Smooth muscle cell (in vitro differentiated cells): Measurements from ENCODE around the gene SLC6A20. TPM values are rescaled to one million over a fixed set of nuclear protein-coding genes. Genes with fewer than 3 reads are reported as not detected.

Experiments used
- DNase-seq: peaks from one replicate; lab custom pipeline; 2025; ENCODE audit not compliant: unreplicated experiment; lab: John Stamatoyannopoulos, UW
- H2AFZ ChIP-seq: fragments of 200-600 bp; sonication (generic); 2 replicates; pipeline ENCODE4 v1.6.0; 2016; ENCODE audit warnings: antibody characterized with exemption, low read depth, mild to moderate bottlenecking
- H3F3A ChIP-seq: fragments of 200-600 bp; sonication (generic); 2 replicates; pipeline ENCODE4 v1.6.0; 2017; ENCODE audit warnings: antibody characterized with exemption, low read depth
- H3K27ac ChIP-seq: fragments of 200-600 bp; sonication (generic); 2 replicates; pipeline ENCODE4 v1.5.1; 2016; ENCODE audit warnings: low read depth, mild to moderate bottlenecking
- H3K27me3 ChIP-seq: fragments of 200-600 bp; sonication (generic); 2 replicates; pipeline ENCODE4 v1.6.1; 2016; ENCODE audit warnings: low read depth, mild to moderate bottlenecking
- H3K36me3 ChIP-seq: fragments of 200-600 bp; sonication (generic); 2 replicates; pipeline ENCODE4 v1.5.1; 2016; ENCODE audit warnings: low read depth
- H3K4me1 ChIP-seq: fragments of 200-600 bp; sonication (generic); 2 replicates; pipeline ENCODE4 v1.5.1; 2016; ENCODE audit warnings: low read depth
- H3K4me2 ChIP-seq: fragments of 200-600 bp; sonication (generic); 2 replicates; pipeline ENCODE4 v1.6.0; 2016; ENCODE audit warnings: mild to moderate bottlenecking
- H3K4me3 ChIP-seq: fragments of 200-600 bp; sonication (generic); 2 replicates; pipeline ENCODE4 v1.5.1; 2016; ENCODE audit warnings: mild to moderate bottlenecking
- H3K79me2 ChIP-seq: fragments of 200-600 bp; sonication (generic); 2 replicates; pipeline ENCODE4 v1.6.0; 2016; ENCODE audit warnings: low read depth, mild to moderate bottlenecking
- H3K9ac ChIP-seq: fragments of 200-600 bp; sonication (generic); 2 replicates; pipeline ENCODE4 v1.6.0; 2016; ENCODE audit warnings: low read depth
- H3K9me3 ChIP-seq: fragments of 200-600 bp; sonication (generic); replicated peaks from 2 replicates; pipeline ENCODE4 v1.5.1; 2016; ENCODE audit warnings: low read depth
- H4K20me1 ChIP-seq: fragments of 200-600 bp; sonication (generic); 2 replicates; pipeline ENCODE4 v1.6.0; 2016; ENCODE audit warnings: low read depth
- WGBS: methylation state at CpG from one replicate; pipeline ENCODE4 v1.1.7; 2016; ENCODE audit warnings: low lambda C conversion rate; 5-methylcytosine and 5-hydroxymethylcytosine counted together
- polyA plus RNA-seq: library from polyadenylated mRNA; unstranded; fragments of >200 nt; fragmentation: Nextera tagmentation; extraction: Ambion mirVana; gene quantifications from 2 replicates; pipeline ENCODE4 v1.2.1, GENCODE V29; 2016
- total RNA-seq: library from RNA; depleted of rRNA; stranded (reverse); fragments of >200 nt; gene quantifications from 2 replicates; pipeline ENCODE4 v1.2.3, GENCODE V29; 2014
- TF ChIP-seq, protein P1 (sequence below): fragments of 200-600 bp; sonication (generic); IDR thresholded peaks from 2 replicates; pipeline ENCODE4 v1.5.1; 2017; ENCODE audit warnings: borderline replicate concordance, mild to moderate bottlenecking, antibody characterized with exemption; ENCODE audit not compliant: insufficient read depth, poor library complexity, severe bottlenecking

Gene SLC6A20
- total and polyA plus RNA-seq, 2 experiments from 2014 or later = 0.10 to 0.49 TPM

DNA sequence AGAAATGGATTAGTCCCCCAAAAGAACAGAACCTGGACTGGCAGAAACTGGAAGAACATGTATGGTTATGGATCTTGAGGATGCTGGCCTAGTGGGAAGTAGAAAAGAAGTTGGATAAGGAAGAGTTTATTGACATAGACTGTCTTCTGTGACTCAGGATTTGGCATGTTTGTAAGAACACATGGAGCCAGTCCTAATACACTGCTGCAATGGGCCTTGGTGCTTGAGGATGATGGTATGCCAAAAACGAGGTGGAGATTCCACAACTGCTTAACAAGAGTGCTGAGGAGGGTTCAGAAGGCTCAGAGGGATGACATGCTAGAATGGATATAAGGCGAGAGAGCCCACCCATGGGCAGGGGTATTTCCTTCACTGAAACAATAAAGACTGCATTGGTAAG lies 23.2 kb upstream of the SLC6A20 start:
- H3K27ac ChIP-seq = no peak overlapping the region
- H3K9me3 ChIP-seq = no peaks in the 10 kb centered on the region
- no peaks in the 10 kb centered on the region for H4K20me1 ChIP-seq
- H3K9ac ChIP-seq = no peak overlapping the region
- H3K4me3 ChIP-seq = no peak overlapping the region
- no peak for DNase-seq
- H3K36me3 ChIP-seq = peaks cover 4% of the 10 kb centered on the region
- 79% methylated on average over 2 of the region's 2 CpGs for WGBS
- H3F3A ChIP-seq = no peaks in the 10 kb centered on the region
- no peaks in the 10 kb centered on the region for H3K79me2 ChIP-seq
- no peaks in the 10 kb centered on the region for H3K4me1 ChIP-seq
- TF ChIP-seq, protein P1, sequence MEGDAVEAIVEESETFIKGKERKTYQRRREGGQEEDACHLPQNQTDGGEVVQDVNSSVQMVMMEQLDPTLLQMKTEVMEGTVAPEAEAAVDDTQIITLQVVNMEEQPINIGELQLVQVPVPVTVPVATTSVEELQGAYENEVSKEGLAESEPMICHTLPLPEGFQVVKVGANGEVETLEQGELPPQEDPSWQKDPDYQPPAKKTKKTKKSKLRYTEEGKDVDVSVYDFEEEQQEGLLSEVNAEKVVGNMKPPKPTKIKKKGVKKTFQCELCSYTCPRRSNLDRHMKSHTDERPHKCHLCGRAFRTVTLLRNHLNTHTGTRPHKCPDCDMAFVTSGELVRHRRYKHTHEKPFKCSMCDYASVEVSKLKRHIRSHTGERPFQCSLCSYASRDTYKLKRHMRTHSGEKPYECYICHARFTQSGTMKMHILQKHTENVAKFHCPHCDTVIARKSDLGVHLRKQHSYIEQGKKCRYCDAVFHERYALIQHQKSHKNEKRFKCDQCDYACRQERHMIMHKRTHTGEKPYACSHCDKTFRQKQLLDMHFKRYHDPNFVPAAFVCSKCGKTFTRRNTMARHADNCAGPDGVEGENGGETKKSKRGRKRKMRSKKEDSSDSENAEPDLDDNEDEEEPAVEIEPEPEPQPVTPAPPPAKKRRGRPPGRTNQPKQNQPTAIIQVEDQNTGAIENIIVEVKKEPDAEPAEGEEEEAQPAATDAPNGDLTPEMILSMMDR = no peak
- H3K27me3 ChIP-seq = no peaks in the 10 kb centered on the region
- no peak overlapping the region for H2AFZ ChIP-seq
- no peak overlapping the region for H3K4me2 ChIP-seq

DNA sequence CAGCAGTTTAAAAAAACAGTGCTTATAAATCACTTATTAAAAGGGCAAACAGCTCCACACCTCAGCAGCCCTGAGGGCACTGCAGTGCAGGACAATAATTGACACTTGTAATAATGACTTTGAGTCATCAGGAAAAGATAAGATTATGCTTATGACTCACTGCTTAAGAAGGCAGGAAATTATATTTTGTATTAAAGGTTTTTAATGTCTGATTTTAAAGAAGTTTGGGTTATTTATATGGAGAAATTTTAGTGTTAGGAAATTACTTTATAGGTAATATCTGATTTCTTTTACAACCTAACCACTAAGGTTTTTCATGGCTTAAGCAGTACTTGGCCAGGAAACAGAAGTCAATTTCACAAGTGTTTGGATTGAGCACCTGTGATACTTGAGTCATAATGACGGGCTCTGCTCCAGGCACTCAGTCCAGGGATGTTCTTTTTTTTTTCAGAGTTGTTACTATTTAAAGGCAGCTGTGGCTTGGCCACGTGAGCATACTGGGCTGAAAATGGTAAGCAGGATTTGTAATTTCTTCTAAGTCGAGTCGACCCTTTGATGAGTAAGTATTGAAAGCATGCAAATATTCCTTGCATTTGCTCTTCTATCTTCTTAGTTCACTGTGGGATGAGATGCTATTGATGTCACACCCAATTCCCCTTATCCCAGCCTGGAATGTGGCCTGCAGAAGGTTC lies 21.6 kb upstream of the SLC6A20 start:
- Histone ChIP-seq H3K4me1 (no peaks in the 10 kb centered on the region), H3K27ac (peak overlapping the region; percentile 85), H3K4me3 (no peak overlapping the region), H2AFZ (no peak overlapping the region), H3K36me3 (no peaks in the 10 kb centered on the region), H4K20me1 (no peaks in the 10 kb centered on the region), H3K9ac (no peak overlapping the region), H3K27me3 (no peaks in the 10 kb centered on the region), H3F3A (no peaks in the 10 kb centered on the region), H3K4me2 (peak overlapping the region; percentile 63), H3K9me3 (no peaks in the 10 kb centered on the region), H3K79me2 (no peaks in the 10 kb centered on the region)
- DNase-seq = no peak
- TF ChIP-seq, protein P1 = no peak
- 34% methylated on average over 4 of the region's 4 CpGs for WGBS

DNA sequence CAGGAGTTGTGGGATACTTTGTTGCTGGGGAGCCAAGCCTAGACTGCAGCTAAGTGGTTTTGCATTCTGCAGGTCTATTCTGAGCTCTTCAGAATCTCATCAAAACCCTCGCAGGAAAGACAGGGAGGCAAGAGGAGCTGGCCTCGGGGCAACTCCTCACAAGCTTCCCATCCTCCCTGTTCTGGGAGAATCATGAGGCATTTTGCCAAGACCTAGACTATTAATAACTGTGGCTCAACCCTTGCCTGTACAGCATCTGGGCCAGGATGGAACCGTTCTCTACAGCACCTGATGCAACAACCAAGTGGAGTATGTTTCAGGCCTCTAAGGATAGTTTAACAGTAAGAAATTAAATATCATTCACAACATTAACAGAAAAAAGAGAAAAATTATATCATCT lies 20.2 kb upstream of the SLC6A20 start:
- H3K27me3 ChIP-seq = no peaks in the 10 kb centered on the region
- H3K79me2 ChIP-seq = no peaks in the 10 kb centered on the region
- H3K9me3 ChIP-seq = no peaks in the 10 kb centered on the region
- H2AFZ ChIP-seq = no peak overlapping the region
- TF ChIP-seq, protein P1 = no peak
- DNase-seq = no peak
- no peak overlapping the region for H3K27ac ChIP-seq
- no peak overlapping the region for H3K4me3 ChIP-seq
- no peak overlapping the region for H3K9ac ChIP-seq
- no peaks in the 10 kb centered on the region for H3K4me1 ChIP-seq
- WGBS = 81% methylated on average over 3 of the region's 3 CpGs
- H3F3A ChIP-seq = no peaks in the 10 kb centered on the region
- H3K36me3 ChIP-seq = no peaks in the 10 kb centered on the region
- H4K20me1 ChIP-seq = no peaks in the 10 kb centered on the region
- H3K4me2 ChIP-seq = no peak overlapping the region

DNA sequence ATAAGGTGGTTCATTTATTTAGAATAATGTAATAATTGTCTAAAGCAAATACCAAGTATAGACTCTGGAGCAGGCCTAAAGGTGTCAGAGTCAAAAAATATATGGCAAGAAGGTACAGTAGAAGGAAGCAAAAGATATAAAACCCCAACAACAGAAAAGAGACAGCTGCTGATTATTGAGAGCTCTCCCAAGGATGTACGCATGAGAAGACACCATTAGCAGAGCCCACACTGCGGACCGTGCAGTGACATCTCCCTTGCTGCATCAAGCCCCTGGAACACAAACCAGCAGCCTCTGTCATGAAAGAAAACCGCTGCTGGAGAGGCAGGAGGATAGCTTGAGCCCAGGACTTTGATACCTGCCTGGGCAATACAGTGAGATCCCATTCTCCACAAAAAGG lies 18.0 kb upstream of the SLC6A20 start:
- DNase-seq = no peak
- Histone ChIP-seq H3K27ac (no peak overlapping the region), H3K4me1 (no peaks in the 10 kb centered on the region), H3F3A (no peaks in the 10 kb centered on the region), H3K79me2 (no peaks in the 10 kb centered on the region), H4K20me1 (no peaks in the 10 kb centered on the region), H3K36me3 (no peaks in the 10 kb centered on the region), H3K4me3 (no peak overlapping the region), H3K4me2 (no peak overlapping the region), H3K9me3 (no peaks in the 10 kb centered on the region), H3K27me3 (no peaks in the 10 kb centered on the region), H3K9ac (no peak overlapping the region), H2AFZ (no peak overlapping the region)
- WGBS = 93% methylated on average over 4 of the region's 4 CpGs
- TF ChIP-seq, protein P1 = no peak
